Fibroblast of skin of scalp (primary cell): ENCODE results near the gene PLK2.

Experiments used
- DNase-seq: peaks from one replicate; pipeline ENCODE4 v3.0.0-alpha.2; 2013

PLK2 gene

GRCh38 chr5:58477760-58478376, 18.0 kb upstream of the PLK2 start:
- no peak for DNase-seq

GRCh38 chr5:58475404-58475803, 15.5 kb upstream of the PLK2 start:
- DNase-seq: no peak

DNA sequence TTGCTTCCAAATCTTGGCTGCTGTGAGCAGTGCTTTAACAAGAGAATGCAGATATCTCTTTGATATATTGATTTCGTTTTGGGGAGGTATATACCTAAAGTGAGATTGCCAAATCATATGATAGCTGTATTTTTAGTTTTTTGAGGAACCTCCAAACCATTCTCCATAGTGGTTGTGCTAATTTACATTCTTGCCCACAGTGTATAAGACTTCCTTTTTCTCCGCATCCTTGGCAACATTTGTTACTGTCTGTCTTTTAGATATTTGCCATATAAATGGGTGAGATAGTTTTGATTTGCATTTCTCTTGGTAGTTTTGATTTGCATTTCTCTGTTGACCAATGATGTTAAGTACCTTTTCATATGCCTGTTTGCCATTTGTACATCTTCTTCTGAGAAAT, 10.0 kb upstream of the PLK2 start:
- no peak for DNase-seq

GRCh38 chr5:58466939-58467338, 7.1 kb upstream of the PLK2 start:
- peak; percentile 72 for DNase-seq

GRCh38 chr5:58462623-58463230, 2.8 kb upstream of the PLK2 start:
- DNase-seq: peak; percentile 75

DNA sequence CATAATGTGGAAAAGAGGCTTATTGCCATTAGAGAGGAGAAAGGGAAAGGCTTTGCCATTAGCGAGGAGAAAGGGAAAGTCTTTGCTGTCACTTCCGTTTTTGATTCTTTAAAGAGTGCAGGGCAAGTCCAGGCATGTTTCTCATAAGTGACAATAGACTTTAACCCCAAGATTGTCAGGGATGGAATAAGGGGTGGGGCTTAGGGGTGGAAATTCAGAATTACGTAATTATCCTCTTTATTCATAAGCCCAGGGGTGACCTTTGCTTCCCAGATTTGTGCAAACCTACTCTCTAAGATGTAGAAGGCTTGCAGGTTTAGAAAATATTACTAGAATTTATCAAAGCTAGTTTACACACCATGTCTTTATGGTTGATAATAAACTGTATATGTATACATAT, 2.3 kb upstream of the PLK2 start:
- peak; percentile 20 for DNase-seq

GRCh38 chr5:58460732-58461286, 923 bp upstream of the PLK2 start:
- DNase-seq: peak; percentile 88

DNA sequence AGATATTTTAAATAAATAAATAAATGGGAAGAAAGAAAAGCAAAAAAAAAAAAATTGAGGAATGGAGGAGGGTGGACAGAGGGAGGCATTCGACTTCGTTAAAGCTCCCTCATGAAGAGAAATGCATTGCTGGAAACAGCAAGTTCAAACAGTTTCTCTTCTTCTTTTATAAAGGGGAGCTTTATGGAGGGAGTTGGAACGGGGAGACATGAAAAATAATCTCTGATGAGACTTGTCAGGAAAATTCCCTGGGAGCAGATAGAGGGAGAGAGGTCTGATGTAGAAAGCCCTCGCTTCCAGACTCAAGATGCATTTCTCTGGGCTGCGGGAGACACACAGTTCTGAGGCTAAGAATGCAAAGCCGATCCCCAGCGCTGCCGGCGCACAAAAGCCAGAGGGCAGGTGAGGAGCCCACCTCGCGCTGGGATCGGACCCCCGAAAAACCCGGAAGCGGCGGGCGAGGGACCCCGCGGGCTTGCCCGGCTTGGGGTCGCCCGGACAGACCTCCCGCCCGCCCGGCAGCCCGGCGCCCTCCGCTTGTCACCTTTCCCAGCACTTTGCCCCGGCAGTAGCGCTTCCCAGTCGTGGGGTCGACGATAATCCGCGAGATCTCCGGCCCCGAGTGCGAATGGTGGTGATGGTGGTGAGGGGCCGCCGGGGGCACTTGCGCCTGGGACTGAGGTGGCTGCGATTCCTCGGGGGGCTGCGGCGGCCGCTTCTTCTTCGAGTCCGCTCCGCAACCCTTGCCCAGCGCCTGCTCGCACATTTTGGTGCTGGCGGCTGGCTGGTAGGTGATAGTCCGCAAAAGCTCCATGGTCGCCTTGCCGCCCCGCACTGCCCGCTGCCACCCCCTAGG, 512 bp downstream of the PLK2 start:
- DNase-seq: peak; percentile 54

DNA sequence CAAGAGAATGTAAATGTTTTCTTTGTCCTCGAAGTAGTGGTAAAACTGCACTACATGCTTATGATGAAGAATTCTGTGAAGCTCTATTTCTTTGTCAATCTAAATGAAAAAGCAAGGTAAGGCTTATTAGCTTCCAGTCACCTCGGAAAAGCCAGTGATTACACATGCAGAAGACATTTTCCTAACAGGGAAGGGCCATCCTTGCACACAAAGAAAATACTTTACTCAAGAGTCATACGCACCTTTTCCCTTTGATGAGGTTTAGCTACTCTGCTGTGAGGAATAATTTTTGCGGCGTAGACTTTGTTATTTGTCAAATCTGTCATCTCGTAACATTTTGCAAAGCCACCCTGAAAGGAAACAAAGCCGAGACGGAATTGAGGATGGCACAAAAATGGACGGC, 1.1 kb downstream of the PLK2 start:
- DNase-seq: peak; percentile 21

DNA sequence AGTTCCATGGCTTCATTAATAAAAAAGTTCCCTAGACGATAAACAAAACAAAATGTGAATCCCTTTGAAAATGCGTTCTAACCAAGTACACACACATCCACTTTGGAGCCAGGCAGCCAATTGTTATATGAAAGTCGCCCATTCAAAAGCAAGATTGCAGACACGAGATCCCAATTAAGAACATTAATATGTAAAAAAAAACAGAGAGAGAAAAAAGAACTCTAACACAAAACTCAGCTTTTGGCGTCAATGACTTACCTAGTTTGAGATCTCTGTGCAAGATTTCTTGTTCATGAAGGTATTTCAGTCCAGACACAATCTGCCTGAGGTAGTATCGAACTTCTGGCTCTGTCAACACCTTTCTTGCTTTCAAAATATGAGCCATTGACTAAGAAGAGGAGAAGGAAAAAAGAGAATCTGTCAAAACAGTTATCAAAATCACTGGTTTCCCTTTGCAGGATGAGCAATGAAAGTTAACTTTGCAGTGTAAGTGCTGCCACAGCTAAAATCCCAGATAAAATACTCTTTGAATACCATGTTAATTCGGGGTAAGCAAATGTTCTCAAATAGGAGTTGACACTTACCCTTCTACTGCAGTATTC, 1.6 kb downstream of the PLK2 start:
- no peak for DNase-seq

DNA sequence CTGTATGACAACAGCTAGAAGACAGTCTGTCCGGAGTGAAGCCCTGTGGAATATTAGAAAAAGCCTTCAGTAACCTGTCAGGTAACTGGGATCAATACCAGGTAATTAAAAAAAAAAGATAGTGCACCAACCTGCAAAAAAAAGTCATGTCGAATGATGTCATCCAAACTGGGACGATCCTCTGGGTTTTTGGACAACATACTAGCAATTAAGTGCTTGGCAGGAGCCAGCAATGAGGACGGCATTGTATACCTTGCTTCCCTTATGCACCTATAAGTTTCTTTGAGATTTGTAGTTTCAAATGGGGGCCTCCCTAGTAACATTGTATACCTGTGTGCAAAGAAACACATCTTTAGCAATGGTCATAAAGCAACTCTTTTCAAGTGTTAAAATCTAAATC, 2.8 kb downstream of the PLK2 start:
- DNase-seq: no peak

GRCh38 chr5:58456486-58456885, 3.4 kb downstream of the PLK2 start:
- DNase-seq: no peak

GRCh38 chr5:58456026-58456425, 3.9 kb downstream of the PLK2 start:
- DNase-seq: no peak

DNA sequence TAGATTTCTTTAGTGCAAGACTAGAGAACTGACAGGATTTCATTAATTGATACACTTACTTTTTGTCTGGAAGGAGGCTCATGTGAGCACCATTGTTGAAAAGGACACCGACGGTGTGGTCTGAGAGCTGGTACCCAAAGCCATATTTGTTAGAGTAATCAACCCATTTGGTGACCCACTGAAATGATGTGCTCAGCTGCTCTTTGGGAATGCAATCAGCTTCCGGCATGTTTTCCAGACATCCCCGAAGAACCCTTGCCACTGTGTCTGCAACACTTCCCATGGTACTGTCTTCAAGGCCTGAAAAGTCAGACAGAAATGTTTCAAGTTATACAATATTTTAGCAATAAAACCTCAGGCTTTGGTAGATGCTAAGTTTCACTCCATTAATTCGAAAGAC, 4.4 kb downstream of the PLK2 start:
- no peak for DNase-seq

GRCh38 chr5:58455066-58455465, 4.8 kb downstream of the PLK2 start:
- DNase-seq: peak; percentile 61

DNA sequence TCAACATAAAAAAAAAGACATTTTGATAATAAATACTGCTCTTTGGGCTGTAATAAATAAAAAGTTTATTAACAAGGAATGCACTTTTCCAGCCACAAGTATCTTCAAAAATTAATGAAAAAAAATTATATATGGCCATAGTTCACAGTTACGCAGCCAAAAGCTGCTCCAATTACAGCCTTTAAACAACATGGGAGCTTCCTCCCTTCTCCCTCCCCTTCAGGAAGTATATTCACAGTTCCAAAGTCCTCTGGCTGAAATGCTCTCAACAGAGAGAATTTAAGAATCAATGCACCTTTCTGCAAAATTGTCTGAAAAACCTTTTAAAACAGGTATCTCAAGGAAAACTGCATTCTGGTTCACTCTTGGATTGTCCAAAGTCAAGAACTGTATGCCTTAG, 5.9 kb downstream of the PLK2 start:
- no peak for DNase-seq

- no peak for DNase-seq
Observed at GRCh38 chr5:58453306-58453705, 6.6 kb downstream of the PLK2 start.

DNA sequence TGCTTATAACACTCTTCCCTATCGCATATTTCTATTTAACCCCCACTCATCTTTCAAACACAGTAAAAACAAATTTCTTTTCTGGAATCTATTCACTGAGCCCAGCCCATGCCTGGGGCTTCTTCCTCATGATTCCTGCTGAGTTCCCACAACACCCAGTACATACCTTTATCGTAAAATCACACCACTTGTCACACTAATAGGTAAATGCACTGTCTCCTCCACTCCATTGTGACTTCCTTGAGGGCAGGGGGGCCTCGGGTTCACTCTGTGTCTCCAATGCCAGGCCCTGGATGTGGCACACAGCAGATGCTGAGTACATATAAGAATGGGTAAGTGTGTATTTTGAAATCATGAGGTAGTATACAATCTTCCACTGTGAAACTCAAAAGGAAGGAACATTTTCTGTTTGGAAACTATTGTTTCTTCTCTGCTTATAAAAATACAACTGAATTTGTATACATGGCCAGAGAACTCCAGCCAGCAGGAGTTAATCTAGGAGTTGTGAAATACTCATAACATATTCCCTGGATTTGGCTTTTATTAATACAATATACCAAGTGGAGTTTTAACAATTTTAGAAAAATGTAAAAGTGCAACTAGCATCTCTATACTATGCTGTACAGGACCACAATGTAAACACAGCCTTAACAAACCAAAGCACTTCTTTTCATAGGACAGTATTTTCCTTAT, 7.2 kb downstream of the PLK2 start:
- DNase-seq: no peak

GRCh38 chr5:58451732-58452565, 7.9 kb downstream of the PLK2 start:
- no peak for DNase-seq

- no peak for DNase-seq
Observed at GRCh38 chr5:58450811-58451629, 8.9 kb downstream of the PLK2 start.

DNA sequence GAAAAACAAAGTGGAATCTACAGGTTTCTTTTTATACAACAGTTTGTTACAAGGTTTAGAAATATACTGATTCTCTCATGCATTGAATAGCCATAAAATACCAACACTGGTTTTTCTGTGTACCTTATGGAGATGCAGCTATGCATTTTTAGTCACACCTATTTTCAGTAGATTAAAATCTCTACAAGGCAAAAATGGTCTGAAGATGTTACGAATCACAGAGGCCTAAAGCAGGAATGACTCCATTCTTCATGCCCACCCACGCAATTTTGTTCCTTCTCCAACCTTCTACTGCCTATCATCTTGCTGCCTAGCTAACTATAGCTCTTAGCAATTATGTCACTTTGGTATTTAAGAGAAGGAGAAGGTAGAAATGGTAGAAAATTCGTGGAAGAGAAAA, 9.9 kb downstream of the PLK2 start:
- no peak for DNase-seq
